Activated CD4-positive, alpha-beta T cell treated with anti-CD3 and anti-CD28 coated beads for 24 hours (primary cell): ENCODE results near the gene NQO2.
A peak's percentile ranks its signal among the peaks of the same experiment; 100 is the strongest.
"Not testable (repeated sequence)": the region's sequence is repeated elsewhere in the genome, so short reads cannot be mapped to it uniquely, and the experiment has no call there.

ENCODE experiments used
- DNase-seq, 2 donors: peaks; one replicate each; pipeline ENCODE4 v3.0.0-alpha.2; 2020; ENCODE audit warnings: low read depth in 2 of 2

NQO2 gene

GRCh38 chr6:3037638-3038365, 38.1 kb downstream of the NQO2 start:
- no peak for DNase-seq

GRCh38 chr6:3039384-3039783, 39.7 kb downstream of the NQO2 start:
- no peak for DNase-seq

GRCh38 chr6:3041147-3041546, 41.5 kb downstream of the NQO2 start:
- DNase-seq = no peak

GRCh38 chr6:3041606-3042005, 41.9 kb downstream of the NQO2 start:
- no peak for DNase-seq

- no peak for DNase-seq
These were observed 45.7 kb downstream of the NQO2 start for GRCh38 chr6:3045369-3045768.

GRCh38 chr6:3045777-3046176, 46.1 kb downstream of the NQO2 start:
- no peak for DNase-seq

GRCh38 chr6:3046295-3046694, 46.6 kb downstream of the NQO2 start:
- DNase-seq = no peak

- not testable (repeated sequence) for DNase-seq
These were observed 48.3 kb downstream of the NQO2 start for GRCh38 chr6:3048009-3048408.

- no peak for DNase-seq
These were observed 53.0 kb downstream of the NQO2 start for GRCh38 chr6:3052481-3053230.

- no peak for DNase-seq
These were observed 53.5 kb downstream of the NQO2 start for GRCh38 chr6:3053231-3053508.

- DNase-seq = not testable (repeated sequence)
These were observed 54.8 kb downstream of the NQO2 start for GRCh38 chr6:3054229-3055157.

GRCh38 chr6:3055158-3055499, 55.4 kb downstream of the NQO2 start:
- not testable (repeated sequence) for DNase-seq

- no peak for DNase-seq
These were observed 57.5 kb downstream of the NQO2 start for GRCh38 chr6:3057063-3057770.

GRCh38 chr6:3058957-3059356, 59.3 kb downstream of the NQO2 start:
- DNase-seq = no peak

GRCh38 chr6:3060092-3060491, 60.4 kb downstream of the NQO2 start:
- DNase-seq = not testable (repeated sequence)

GRCh38 chr6:3061501-3061941, 61.8 kb downstream of the NQO2 start:
- DNase-seq = no peak

- not testable (repeated sequence) for DNase-seq
These were observed 63.6 kb downstream of the NQO2 start for GRCh38 chr6:3063340-3063732.

GRCh38 chr6:3063733-3064700, 64.3 kb downstream of the NQO2 start:
- DNase-seq = peak; percentile 82 to 83

GRCh38 chr6:3068329-3069214, 68.9 kb downstream of the NQO2 start, which contains the start of gene RIPK1:
RIPK1 (plus strand) TSS chr6:3068494; CDS start chr6:3076824, 8,330 bp downstream.
- peak; percentile 89 to 91 for DNase-seq
